Lung (tissue), 12 donors: ENCODE results near the gene COL13A1. TPM values are rescaled to one million over a fixed set of nuclear protein-coding genes. Genes with fewer than 3 reads are reported as not detected.

ENCODE experiments used
- ATAC-seq: fragments of 200-7000 bp; cut with Tn5 transposase; one replicate; pipeline ENCODE4 v1.9.1; 2020; ENCODE audit warnings: moderate number of reproducible peaks; ENCODE audit not compliant: insufficient read depth, low FRiP score
- DNase-seq, 3 donors: peaks; one replicate each; pipeline ENCODE4 v3.0.0-alpha.2; 2013 to 2017
- H3K27ac ChIP-seq, 2 donors: one replicate each; pipeline ENCODE4 v1.5.1; 2013; ENCODE audit warnings: mild to moderate bottlenecking in 2 of 2, moderate library complexity in 2 of 2, control low read depth in 1 of 2, inconsistent platforms in 1 of 2, low read depth in 1 of 2, low read length in 1 of 2
- H3K27me3 ChIP-seq, 3 donors: one replicate each; pipeline ENCODE4 v1.5.1; 2013; ENCODE audit warnings: low read length in 2 of 3; ENCODE audit not compliant: control insufficient read depth in 3 of 3, insufficient read depth in 3 of 3
- H3K36me3 ChIP-seq, 4 donors: one replicate each; pipeline ENCODE4 v1.5.1; 2013; ENCODE audit warnings: low read length in 4 of 4, mild to moderate bottlenecking in 1 of 4, moderate library complexity in 1 of 4; ENCODE audit not compliant: control insufficient read depth in 4 of 4, insufficient read depth in 4 of 4
- H3K4me1 ChIP-seq, 5 donors: one replicate each; pipeline ENCODE4 v1.5.1; 2013; ENCODE audit warnings: low read length in 5 of 5, mild to moderate bottlenecking in 2 of 5, moderate library complexity in 1 of 5; ENCODE audit not compliant: control insufficient read depth in 5 of 5, insufficient read depth in 5 of 5
- H3K4me3 ChIP-seq: one replicate; pipeline ENCODE4 v1.5.1; 2013; ENCODE audit warnings: mild to moderate bottlenecking, control low read depth, moderate library complexity
- H3K9ac ChIP-seq, 2 donors: one replicate each; pipeline ENCODE4 v1.5.1; 2013; ENCODE audit warnings: low read length in 2 of 2, control low read depth in 1 of 2; ENCODE audit not compliant: insufficient read depth in 1 of 2
- H3K9me3 ChIP-seq, 4 donors: one replicate each; pipeline ENCODE4 v1.5.1; 2013; ENCODE audit warnings: low read length in 3 of 4, mild to moderate bottlenecking in 1 of 4, moderate library complexity in 1 of 4; ENCODE audit not compliant: control insufficient read depth in 4 of 4, insufficient read depth in 3 of 4
- WGBS, 2 donors: extraction: QIAGEN DNeasy Blood & Tissue Kit; methylation state at CpG; one replicate each; pipeline ENCODE4 v1.1.7; 2013; 5-methylcytosine and 5-hydroxymethylcytosine counted together
- polyA plus RNA-seq, 2 donors: library from polyadenylated mRNA; stranded (reverse); fragments of 200-250 nt; gene quantifications; one replicate each; pipeline ENCODE4 v1.2.1, GENCODE V29; 2013
- total RNA-seq, 2 donors: library from RNA; depleted of rRNA in 1 of 2; stranded (reverse); fragments of >200 nt in 1 of 2; gene quantifications; one replicate each; pipeline ENCODE4 v1.2.1, GENCODE V29; 2014 to 2021
- TF ChIP-seq, protein P1 (sequence below): IDR thresholded peaks from 2 replicates; pipeline ENCODE4 v1.5.1; 2012; ENCODE audit warnings: mild to moderate bottlenecking; ENCODE audit errors: control extremely low read depth, extremely low read depth
- donor health status: control.
- donor health status: control.
- donor health status: Bipolar disorder and iron deficiency.
- donor health status: healthy.
- donor health status: DM: yes; HTN: yes; CAD: no.

The COL13A1 gene
- total and polyA plus RNA-seq, 4 donors = 2.7 to 42.1 (median 5.6) TPM

DNA sequence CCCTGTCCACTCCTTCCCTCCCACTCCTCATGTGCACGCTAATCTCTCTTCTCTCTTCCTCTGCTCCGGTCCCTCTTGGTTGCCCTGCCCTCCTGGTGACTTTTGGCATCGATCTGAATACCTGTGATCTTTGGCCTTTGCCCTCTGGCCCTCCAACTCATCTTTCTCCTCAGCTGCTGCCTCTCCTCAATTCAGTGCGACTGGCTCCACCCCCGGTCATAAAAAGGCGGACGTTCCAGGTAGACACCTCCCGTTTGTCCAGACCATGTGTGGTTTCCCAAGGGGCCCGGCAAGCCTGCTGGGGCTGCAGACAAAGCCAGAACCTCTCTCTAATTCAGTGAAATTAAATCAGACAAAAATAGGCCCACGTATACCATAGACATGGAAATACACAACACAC is 96.8 kb downstream of the COL13A1 start:
- Histone ChIP-seq H3K4me3 (no peak overlapping the region), H3K9me3 (no peaks in the 10 kb centered on the region), H3K4me1 (peaks cover 0 to 17% (median 9%) of the 10 kb centered on the region in 5 donors), H3K36me3 (peaks cover 0 to 14% (median 2%) of the 10 kb centered on the region in 4 donors), H3K9ac (no peak overlapping the region), H3K27me3 (no peaks in the 10 kb centered on the region), H3K27ac (no peak overlapping the region)
- TF ChIP-seq, protein P1, sequence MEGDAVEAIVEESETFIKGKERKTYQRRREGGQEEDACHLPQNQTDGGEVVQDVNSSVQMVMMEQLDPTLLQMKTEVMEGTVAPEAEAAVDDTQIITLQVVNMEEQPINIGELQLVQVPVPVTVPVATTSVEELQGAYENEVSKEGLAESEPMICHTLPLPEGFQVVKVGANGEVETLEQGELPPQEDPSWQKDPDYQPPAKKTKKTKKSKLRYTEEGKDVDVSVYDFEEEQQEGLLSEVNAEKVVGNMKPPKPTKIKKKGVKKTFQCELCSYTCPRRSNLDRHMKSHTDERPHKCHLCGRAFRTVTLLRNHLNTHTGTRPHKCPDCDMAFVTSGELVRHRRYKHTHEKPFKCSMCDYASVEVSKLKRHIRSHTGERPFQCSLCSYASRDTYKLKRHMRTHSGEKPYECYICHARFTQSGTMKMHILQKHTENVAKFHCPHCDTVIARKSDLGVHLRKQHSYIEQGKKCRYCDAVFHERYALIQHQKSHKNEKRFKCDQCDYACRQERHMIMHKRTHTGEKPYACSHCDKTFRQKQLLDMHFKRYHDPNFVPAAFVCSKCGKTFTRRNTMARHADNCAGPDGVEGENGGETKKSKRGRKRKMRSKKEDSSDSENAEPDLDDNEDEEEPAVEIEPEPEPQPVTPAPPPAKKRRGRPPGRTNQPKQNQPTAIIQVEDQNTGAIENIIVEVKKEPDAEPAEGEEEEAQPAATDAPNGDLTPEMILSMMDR = no peak
- ATAC-seq (no peak), DNase-seq (no peak)
- WGBS, 2 donors = 77 to 80% methylated on average over 10 of the region's 10 CpGs

DNA sequence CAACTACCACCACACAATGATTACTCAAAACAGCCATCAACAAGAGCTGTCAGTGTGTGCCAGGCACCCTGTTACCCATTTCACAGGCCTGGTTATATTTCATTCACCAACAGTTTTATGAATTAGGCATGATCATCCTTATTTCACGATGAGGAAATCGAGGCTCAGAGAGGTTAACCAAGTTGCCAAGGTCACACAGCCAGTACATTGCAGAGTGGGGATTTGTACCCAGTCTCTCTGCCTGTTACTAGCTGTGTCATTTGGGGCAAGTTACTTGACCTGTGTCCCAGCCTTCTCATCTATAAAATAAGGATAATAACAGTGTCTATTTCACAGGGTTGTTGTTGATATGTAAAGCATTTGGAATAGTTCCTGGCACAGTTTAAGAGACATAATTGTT is 97.2 kb downstream of the COL13A1 start:
- no peaks in the 10 kb centered on the region for H3K9me3 ChIP-seq
- no peak overlapping the region for H3K27ac ChIP-seq
- peaks cover 0 to 17% (median 9%) of the 10 kb centered on the region in 5 donors for H3K4me1 ChIP-seq
- DNase-seq (no peak), ATAC-seq (no peak)
- 94 to 97% methylated on average over 2 of the region's 2 CpGs for WGBS, 2 donors
- H3K4me3 ChIP-seq = no peak overlapping the region
- H3K36me3 ChIP-seq = peaks cover 0 to 11% (median 2%) of the 10 kb centered on the region in 4 donors
- no peaks in the 10 kb centered on the region for H3K27me3 ChIP-seq
- TF ChIP-seq, protein P1 = no peak
- H3K9ac ChIP-seq = no peak overlapping the region

DNA sequence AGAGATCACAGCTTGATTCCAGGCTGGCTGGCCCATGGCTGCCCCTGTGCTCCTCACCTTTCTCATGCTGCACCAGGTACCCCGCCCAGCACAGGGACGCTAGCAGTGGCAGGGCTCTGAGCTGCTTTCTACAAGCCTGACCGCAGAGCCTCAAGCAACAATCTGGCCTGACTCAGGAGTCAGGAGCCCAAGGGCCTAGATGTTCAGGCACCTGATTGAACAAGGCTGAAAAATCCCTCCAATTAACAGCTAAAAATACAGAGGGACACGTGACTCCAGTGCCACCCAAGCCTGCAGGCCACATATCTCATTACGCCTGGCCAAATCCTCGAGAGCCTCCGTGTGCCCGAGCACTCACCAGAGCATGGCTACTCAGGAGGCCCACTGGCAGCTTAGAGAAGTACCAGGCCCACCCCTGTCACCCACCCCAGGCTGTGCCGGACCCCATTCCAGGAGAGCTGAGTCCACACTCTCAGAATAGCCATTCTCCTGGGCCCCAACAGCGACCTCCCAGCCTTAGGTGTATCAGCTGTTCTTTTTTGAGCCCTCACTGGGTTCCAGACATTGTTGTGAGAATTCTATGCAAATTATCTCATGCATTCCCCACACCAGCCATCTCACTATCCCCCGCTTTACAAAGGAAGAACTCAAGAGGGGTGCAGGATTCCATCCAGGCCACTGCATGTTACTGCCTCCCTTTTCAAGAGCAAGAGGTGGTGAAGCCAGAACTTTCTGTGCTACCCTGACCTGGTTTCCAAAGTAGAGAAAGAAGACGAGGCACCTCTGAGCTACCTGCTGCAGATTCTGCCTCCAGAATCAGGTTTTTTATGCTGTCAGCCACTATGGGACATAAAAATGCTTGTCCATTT is 98.3 kb downstream of the COL13A1 start:
- H3K27ac ChIP-seq = no peak overlapping the region
- ATAC-seq (no peak), DNase-seq (no peak)
- H3K36me3 ChIP-seq = peaks cover 0 to 15% (median 5%) of the 10 kb centered on the region in 4 donors
- peaks cover 0 to 17% (median 9%) of the 10 kb centered on the region in 5 donors for H3K4me1 ChIP-seq
- H3K9ac ChIP-seq = no peak overlapping the region
- TF ChIP-seq, protein P1 = no peak
- no peaks in the 10 kb centered on the region for H3K9me3 ChIP-seq
- H3K27me3 ChIP-seq = no peaks in the 10 kb centered on the region
- no peak overlapping the region for H3K4me3 ChIP-seq
- WGBS, 2 donors = 93 to 96% methylated on average over 12 of the region's 12 CpGs
